HG02938 (cell line): Measurements from ENCODE around the gene PTPRE.

Experiments used
- ATAC-seq: cut with Tn5 transposase; IDR thresholded peaks from one replicate; pipeline ENCODE4 v1.9.1; 2021; ENCODE audit warnings: mild to moderate bottlenecking, moderate library complexity; ENCODE audit not compliant: unreplicated experiment

Gene PTPRE

GRCh38 chr10:128055061-128055868 lies 148.4 kb downstream of the PTPRE start:
- ATAC-seq: no peak

- no peak for ATAC-seq
These were observed 149.6 kb downstream of the PTPRE start for GRCh38 chr10:128056303-128057050.

GRCh38 chr10:128058106-128058749 lies 151.3 kb downstream of the PTPRE start:
- no peak for ATAC-seq

- ATAC-seq: no peak
These were observed 151.8 kb downstream of the PTPRE start for GRCh38 chr10:128058750-128059134.

GRCh38 chr10:128059266-128059981 lies 152.5 kb downstream of the PTPRE start:
- no peak for ATAC-seq

- ATAC-seq: no peak
These were observed 153.0 kb downstream of the PTPRE start for GRCh38 chr10:128059982-128060293.

GRCh38 chr10:128060341-128061250 lies 153.7 kb downstream of the PTPRE start:
- ATAC-seq: no peak

- no peak for ATAC-seq
These were observed 154.7 kb downstream of the PTPRE start for GRCh38 chr10:128061306-128062300.

- peak; percentile 4 for ATAC-seq
These were observed 155.5 kb downstream of the PTPRE start for GRCh38 chr10:128062331-128062880.

GRCh38 chr10:128062881-128063563 lies 156.1 kb downstream of the PTPRE start:
- peak; percentile 43 for ATAC-seq

- ATAC-seq: peak; percentile 19
These were observed 156.8 kb downstream of the PTPRE start for GRCh38 chr10:128063736-128064107.

GRCh38 chr10:128064108-128064969 lies 157.4 kb downstream of the PTPRE start:
- ATAC-seq: peak; percentile 42

- ATAC-seq: peak; percentile 33
These were observed 158.2 kb downstream of the PTPRE start for GRCh38 chr10:128064970-128065580.

GRCh38 chr10:128065881-128066534 lies 159.1 kb downstream of the PTPRE start:
- ATAC-seq: no peak

GRCh38 chr10:128066870-128067382 lies 160.0 kb downstream of the PTPRE start:
- no peak for ATAC-seq
